ENCODE results near the gene SPATA13.

The SPATA13 gene

GRCh38 chr13:24141333-24141910 lies 19.1 kb upstream of the SPATA13 start:
- DNase-seq (ENCODE audit: low read depth, low spot score), result no peak

GRCh38 chr13:24142453-24142852 lies 18.1 kb upstream of the SPATA13 start:
- no peak for DNase-seq (ENCODE audit: low read depth, low spot score)

GRCh38 chr13:24142886-24143285 lies 17.6 kb upstream of the SPATA13 start:
- no peak for DNase-seq (ENCODE audit: low read depth, low spot score)

- DNase-seq (ENCODE audit: low read depth, low spot score), result no peak
Observed at GRCh38 chr13:24145240-24145639, 15.3 kb upstream of the SPATA13 start.

- DNase-seq (ENCODE audit: low read depth, low spot score), result no peak
Observed at GRCh38 chr13:24145674-24146073, 14.8 kb upstream of the SPATA13 start.

GRCh38 chr13:24146961-24147569 lies 13.5 kb upstream of the SPATA13 start:
- DNase-seq (ENCODE audit: low read depth, low spot score), result no peak

GRCh38 chr13:24147570-24147963 lies 13.0 kb upstream of the SPATA13 start:
- no peak for DNase-seq (ENCODE audit: low read depth, low spot score)

GRCh38 chr13:24148414-24149235 lies 11.9 kb upstream of the SPATA13 start:
- no peak for DNase-seq (ENCODE audit: low read depth, low spot score)

- DNase-seq (ENCODE audit: low read depth, low spot score), result no peak
Observed at GRCh38 chr13:24149246-24150032, 11.1 kb upstream of the SPATA13 start.

- DNase-seq (ENCODE audit: low read depth, low spot score), result no peak
Observed at GRCh38 chr13:24150572-24150971, 9.9 kb upstream of the SPATA13 start.

GRCh38 chr13:24151864-24152263 lies 8.7 kb upstream of the SPATA13 start:
- DNase-seq (ENCODE audit: low read depth, low spot score), result no peak

GRCh38 chr13:24152292-24153214 lies 8.0 kb upstream of the SPATA13 start:
- DNase-seq (ENCODE audit: low read depth, low spot score), result no peak

GRCh38 chr13:24153347-24153746 lies 7.2 kb upstream of the SPATA13 start:
- no peak for DNase-seq (ENCODE audit: low read depth, low spot score)

- DNase-seq (ENCODE audit: low read depth, low spot score), result no peak
Observed at GRCh38 chr13:24153979-24154701, 6.4 kb upstream of the SPATA13 start.

GRCh38 chr13:24159357-24159756 lies 1.2 kb upstream of the SPATA13 start:
- no peak for DNase-seq (ENCODE audit: low read depth, low spot score)

- DNase-seq (ENCODE audit: low read depth, low spot score), result peak; percentile 17
Observed at GRCh38 chr13:24161010-24161775, 673 bp downstream of the SPATA13 start.

- no peak for DNase-seq (ENCODE audit: low read depth, low spot score)
Observed at GRCh38 chr13:24161980-24162525, 1.5 kb downstream of the SPATA13 start.

GRCh38 chr13:24162604-24163003 lies 2.1 kb downstream of the SPATA13 start:
- no peak for DNase-seq (ENCODE audit: low read depth, low spot score)

- DNase-seq (ENCODE audit: low read depth, low spot score), result no peak
Observed at GRCh38 chr13:24165746-24166145, 5.2 kb downstream of the SPATA13 start.
